HG02870 (cell line): ENCODE results near the gene DCST2.

Source experiments
- ATAC-seq: cut with Tn5 transposase; IDR thresholded peaks from one replicate; pipeline ENCODE4 v1.9.1; 2021; ENCODE audit warnings: mild to moderate bottlenecking, moderate library complexity; ENCODE audit not compliant: unreplicated experiment

The DCST2 gene

DNA sequence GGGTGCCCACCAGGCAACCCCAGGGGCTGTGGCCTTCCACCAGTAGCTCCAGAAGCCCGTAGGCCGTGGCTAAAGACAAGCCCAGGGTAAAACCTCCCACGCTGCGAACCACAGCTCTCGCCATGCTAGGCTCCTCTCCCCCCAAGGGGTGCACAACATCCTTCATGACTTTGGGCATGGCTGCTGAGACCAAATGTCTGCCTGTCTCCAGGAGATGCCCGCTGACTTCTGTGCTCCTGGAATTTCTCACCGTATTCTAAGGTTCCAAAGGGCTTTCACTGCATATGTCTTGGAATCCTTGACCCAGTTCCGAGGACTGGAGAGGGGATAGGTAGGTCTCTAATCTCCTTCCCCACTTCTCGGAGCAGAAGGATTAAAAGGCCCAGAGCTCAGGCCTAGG is at the start of gene DCST2, which contains the start of gene DCST1:
Gene DCST2, minus strand, starts transcription at position 258 of the 400 bp plus-strand sequence. Its CDS starts 80 bp downstream, at position 178.
Gene DCST1, plus strand, starts transcription at position 301 of the 400 bp plus-strand sequence. CDS start 213 bp downstream, outside the sequence.
- no peak for ATAC-seq

DNA sequence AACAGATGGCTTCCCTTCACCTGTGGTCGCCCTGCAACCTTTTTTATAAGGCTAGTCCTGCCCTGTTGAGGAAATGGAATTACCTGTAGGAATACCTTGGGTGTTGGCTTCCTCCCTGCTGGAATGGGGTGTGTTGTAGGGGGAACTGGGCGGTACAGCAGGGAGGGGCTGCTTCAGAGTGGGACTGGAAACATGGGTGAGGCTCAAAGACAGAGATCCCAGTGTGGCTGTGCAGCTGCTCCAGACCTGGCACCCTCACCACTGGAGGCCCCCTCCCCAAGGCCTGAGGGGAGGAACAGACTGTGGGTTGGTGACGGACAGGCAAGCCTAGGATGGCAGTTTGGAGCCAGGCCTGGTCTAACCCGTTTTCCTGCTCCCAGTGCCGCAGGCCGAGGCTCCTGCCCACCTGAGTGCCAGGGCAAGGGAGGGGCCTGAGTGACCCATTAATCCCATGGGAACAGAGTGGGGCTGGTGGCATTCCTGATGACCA is 49.5 kb upstream of the DCST2 start:
- no peak for ATAC-seq

DNA sequence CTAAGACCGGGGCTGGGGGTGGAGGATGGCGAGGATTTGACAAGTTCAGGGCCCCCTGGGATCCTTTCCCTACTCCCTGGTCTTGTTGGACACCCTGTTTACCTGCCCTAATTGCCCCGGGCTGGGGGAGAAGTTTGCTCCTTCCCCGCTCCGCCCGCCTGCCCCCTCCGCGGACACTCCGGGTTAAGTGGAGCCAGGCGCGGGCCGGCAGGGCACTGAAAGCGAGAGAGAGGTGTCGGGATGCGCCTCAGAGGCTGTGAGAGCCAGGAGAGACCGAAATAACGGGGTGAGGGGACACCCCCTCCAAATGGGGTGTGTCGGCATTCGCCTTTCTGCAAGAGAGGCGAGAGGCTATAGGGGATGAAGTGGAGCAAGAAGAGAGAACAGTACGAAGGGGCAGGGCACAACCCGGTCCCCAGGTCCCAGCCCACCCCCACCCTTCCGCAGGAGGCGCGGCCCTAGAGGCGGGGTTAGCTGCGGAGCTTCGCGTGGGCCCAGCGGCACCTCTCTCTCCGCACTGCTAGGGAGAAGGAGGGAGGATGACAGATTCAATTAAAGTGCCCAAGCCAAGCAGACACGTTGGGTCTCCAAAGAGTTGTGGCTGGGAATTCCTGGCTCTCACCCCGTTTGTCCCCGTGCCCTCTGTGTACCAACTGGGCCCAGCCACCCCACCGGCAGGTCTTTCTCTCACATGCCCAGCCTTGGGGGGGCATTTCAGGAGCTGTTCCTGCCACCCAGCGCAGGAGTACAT is 48.9 kb upstream of the DCST2 start:
- no peak for ATAC-seq

- ATAC-seq, result no peak
Observed at GRCh38 chr1:155081472-155082300, 48.1 kb upstream of the DCST2 start.

DNA sequence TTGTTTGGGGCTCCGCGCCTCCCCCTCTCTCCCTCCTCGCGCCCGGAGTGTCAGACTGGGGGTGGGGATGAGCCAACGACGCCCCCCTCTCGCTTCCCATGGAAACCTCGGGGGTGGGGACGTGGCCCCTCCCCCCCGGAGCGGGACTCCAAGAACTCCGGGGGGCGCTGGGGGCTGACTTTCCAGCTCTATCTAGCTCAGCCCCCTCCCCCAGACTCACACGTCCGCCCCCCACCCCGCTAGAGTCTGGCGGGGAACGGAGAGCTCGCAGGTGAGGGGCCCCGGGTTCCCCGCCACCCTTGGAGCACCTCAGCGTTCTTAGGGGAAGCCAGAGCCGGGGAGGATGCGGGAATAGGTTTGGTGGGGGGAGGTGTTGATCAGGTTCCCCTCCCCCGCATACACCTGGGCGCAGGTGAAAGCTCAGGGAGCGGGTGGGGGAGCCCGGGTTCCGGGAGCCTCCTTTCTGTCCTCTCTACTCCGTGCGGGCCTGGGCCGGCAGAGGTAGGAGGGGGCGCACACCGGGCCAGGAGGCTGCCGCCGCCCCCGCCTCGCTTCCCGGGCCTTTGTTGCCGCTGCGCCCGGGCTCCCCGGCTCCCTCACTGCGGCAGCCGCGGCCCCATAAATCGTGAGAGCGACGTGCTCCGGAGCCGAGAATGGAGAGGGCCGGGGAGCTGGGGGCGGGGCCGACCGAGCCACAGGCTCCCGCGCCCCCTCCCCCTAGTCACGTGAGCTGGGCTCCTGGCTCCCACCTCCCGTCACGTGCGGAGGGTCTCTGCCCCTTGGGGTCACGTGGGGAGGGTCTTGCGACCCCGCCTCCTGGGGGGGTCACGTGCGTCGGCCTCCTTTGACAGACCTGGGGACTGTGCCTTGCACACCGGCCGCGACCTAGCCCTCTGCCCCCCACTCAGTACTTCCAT is 47.0 kb upstream of the DCST2 start:
- no peak for ATAC-seq

DNA sequence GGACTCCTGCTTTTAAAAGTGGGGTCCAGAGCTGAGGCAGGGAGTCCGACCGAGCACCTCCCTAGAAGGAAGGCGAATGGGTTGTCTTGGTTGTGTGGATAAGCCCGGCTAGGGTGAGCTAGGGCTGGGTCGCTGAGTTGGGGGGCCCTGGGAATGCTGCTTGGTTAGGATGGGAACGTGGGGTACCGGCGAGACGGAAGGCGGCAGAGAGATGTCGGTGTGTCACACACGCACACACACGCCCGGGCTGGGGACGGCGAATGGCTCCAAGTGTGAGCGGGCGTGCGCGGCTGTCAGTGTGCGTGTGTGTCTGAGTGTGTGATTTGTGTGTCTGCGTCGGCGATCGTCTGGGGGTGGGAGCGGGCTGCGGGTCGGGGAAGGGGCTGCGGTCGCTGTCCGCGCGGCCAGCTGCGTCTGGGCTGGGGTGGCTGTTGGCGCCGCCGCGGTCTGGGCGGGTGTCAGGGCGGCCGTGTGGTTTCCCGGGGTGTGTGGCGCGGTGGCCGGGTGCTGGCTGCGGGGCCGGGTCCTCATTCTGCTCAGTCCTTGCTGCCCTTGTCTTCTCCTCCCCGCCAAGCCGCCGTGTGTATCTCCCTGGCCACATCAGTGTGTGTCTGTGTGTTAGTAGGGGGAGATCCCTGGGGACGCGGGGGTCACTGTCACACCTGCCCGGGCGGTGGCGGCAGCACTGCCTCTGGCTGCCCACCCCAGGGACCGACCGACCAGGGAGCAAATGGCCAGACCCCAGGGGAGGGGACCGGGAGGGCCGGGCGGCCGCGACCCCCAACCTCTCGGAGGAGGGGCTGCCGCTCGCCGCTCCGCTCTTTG is 46.1 kb upstream of the DCST2 start:
- no peak for ATAC-seq

GRCh38 chr1:155079210-155079486 is 45.6 kb upstream of the DCST2 start:
- no peak for ATAC-seq

- ATAC-seq, result no peak
Observed at GRCh38 chr1:155078469-155079209, 45.1 kb upstream of the DCST2 start, which contains the start of gene EFNA3. EFNA3 (plus strand) TSS chr1:155078837; CDS start chr1:155078942, 105 bp downstream.

DNA sequence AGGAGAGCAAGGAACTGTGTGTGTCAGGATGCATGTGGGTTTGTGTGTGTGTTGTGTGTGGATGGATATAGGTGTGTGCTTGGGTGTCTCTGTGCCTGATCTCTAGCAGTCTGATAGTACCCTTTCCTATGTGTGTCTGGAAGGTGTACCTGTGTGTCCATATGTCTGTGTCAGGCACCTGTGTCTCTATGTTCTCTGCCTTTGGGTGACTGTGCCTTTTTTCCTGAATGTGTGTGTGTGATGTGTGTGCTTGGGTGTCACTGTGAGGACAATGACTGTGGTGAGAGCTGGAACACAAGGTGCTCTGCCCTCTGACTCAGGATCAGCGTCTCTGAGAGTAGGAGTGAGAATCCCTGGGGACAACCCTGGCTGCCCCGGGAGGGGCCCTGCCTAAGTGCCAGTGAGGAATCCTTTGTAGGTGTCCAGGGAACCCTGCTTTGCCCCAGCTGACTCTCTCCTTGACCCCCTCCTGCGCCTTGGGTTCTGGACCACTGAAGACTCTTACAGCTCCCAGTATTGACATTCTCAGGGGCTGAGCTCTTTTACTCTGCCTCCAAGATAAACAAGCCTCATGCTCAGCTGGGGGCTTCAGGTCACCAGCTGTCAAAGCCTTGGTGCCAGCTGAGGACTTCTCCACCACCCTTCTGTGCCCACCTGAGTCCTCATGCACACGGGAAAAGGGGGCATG is 44.3 kb upstream of the DCST2 start:
- no peak for ATAC-seq

DNA sequence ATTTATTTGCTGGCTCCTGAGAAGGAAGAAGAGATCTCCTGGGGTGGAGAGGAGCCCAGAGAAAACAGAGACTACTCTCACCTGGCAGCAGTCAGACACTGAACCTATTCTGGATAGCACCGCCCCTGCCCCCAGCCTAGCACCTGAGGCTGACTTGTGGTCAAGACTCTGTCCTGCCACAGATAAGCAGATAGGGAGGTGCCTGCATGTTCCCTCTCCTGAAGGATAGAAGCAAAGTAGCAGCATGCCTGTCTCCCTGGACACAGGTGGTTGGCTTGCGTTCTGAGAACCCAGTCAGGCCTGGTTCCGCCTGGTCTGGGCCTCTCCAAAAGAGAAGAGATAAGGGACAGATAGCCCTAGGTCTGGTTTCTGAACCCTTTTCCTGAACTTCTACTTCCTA is 43.8 kb upstream of the DCST2 start:
- ATAC-seq, result no peak

DNA sequence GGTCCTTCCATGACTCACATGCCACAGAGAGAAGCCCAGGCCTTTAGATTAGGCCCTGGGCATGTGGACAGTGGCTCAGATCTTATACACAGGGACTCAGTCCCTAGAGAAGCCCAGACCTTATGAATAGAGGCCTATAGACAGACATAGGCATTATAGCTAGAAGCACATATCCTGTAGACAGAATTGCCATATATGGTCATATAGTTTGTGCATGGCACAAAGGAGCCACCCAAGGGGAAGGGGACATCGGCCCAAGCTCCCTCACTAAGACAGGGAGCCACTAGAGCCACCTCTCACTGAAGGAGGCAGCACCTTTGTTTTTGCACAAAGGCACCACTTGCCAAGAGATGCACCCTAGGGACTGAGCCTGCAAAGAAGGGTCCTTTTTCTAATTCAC is 42.8 kb upstream of the DCST2 start:
- no peak for ATAC-seq

- no peak for ATAC-seq
Observed at GRCh38 chr1:155075535-155075934, 42.0 kb upstream of the DCST2 start.

DNA sequence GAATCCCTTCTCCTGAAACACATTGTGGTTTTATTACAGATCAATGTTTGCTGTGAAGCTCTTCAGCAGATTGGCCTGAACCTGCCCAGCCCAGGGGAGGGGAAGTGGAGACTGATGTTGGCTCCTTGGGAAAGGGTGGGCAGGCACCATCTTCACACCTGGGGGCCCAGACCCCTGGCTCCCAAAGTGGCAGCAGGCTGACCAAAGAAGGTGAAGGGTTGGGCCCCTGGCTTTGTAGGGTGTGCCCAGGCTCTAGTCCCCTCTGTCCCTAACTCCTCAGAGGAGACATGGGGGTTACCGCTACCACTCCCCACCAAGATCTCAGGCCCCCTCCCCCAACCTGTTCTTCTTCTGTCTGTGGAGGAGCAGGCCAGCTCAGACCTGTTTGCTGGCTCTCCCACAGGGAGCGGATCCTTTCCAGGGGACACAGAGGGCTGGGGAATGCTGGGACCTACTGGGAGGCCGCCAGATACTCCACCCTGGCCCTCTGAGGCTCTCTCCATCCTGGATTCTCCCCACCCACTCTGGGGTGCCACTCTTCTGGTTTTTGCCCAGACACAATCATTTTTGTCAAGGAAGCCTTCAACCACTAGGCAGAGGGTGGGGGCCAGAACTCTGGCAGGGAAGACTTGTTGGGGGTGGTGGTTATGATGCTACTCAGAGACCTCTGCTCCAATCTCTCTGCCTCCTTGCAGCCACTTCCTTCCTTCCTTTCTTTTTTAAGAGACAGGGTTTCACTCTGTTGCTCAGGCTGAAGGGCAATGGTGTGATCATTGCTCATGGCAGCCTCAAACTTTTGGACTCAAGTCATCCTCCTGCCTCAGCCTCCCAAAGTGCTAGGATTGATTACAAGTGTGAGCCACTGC is 40.0 kb upstream of the DCST2 start:
- no peak for ATAC-seq

- ATAC-seq, result no peak
Observed at GRCh38 chr1:155072531-155073289, 39.1 kb upstream of the DCST2 start.

DNA sequence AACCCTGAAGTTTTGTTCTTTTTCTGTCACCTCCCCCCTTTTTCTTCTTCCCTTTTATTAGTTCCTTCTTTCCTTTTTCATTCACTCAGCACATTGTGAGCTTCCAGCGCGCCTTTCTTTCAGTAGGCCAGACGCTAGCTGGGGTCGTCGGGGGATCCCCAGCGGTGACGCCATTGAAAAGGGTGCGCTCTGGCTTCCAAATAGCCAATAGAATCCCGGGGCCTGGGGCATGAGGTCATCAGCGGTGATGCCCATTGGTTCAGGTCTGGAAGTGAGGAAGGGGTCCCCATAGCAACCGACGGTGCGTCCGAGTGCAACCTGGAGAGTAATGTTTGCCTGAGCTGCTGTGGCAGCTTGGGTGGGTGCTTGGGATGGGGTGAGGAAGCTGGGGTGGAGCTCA is 38.1 kb upstream of the DCST2 start:
- no peak for ATAC-seq

DNA sequence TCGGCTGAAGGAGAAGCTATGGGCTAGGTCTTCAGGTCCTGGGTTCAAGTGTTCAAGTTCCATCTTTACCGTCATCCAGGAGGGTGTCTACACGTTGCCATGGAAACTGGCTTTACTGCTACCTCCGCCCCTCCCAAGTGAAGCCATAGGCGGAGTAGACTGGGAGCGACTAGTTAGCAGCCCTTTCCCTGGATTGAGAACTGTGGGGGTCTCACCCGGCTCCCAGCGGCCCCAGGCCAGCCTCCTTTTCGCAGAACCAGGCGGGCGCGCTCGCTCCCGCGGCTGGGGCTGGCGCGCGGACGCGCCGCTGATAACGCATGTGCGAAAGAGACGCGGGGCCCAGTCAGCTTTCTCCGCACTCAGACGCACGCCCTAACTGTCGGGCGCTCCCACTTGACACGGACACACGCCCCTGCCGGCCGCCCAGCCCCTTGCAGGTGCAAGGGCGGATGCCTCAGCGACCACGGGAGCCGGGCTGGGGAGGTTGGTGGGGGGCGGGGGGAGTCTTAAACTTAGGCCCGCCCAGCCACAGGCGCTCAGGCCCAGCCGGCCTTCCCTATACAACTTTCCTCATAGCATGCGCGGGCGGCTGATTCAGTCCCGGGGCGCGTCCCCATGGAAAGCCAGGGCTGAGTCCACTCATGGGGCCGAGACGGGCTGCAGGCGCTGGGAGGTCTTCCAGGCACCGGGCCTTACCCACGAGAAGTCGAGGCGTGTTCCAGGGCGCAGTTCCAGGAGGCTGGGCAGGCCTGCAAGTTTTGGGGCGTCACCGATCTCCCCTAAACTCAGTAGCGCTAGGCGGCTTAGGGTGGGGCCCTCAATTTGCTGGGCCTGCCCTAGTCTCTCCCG is 37.4 kb upstream of the DCST2 start:
- ATAC-seq, result no peak
